SH-SY5Y (cell line): Measurements from ENCODE around the gene SORT1.

ENCODE experiments used
- GATA2 ChIP-seq: IDR thresholded peaks from 2 replicates; pipeline ENCODE4 v1.6.1; 2011; ENCODE audit warnings: mild to moderate bottlenecking, low read depth, low read length
- GATA3 ChIP-seq: IDR thresholded peaks from 2 replicates; pipeline ENCODE4 v1.6.1; 2011; ENCODE audit warnings: low read depth, mild to moderate bottlenecking, low read length, moderate library complexity

GRCh38 chr1:109307274-109308021, 90.3 kb downstream of the SORT1 start:
- no peak for TF ChIP-seq GATA3
- no peak for TF ChIP-seq GATA2
